Mesenchymal stem cell (in vitro differentiated cells and primary cell): ENCODE data around the gene KRT12.
"Not testable (repeated sequence)": the region's sequence is repeated elsewhere in the genome, so short reads cannot be mapped to it uniquely, and the experiment has no call there.

Source experiments
- DNase-seq: peaks from one replicate; pipeline ENCODE4 v3.0.0-alpha.2; 2013
- H2AFZ ChIP-seq: one replicate; pipeline ENCODE4 v1.6.1; 2013; ENCODE audit warnings: low read depth, mild to moderate bottlenecking, control low read depth, inconsistent platforms, low read length, moderate library complexity
- H2AK5ac ChIP-seq: 2 replicates; pipeline ENCODE4 v1.6.1; 2013; ENCODE audit warnings: low read length, moderate library complexity, mild to moderate bottlenecking, inconsistent platforms; ENCODE audit not compliant: severe bottlenecking
- H2BK120ac ChIP-seq: one replicate; pipeline ENCODE4 v1.6.1; 2013; ENCODE audit warnings: low read depth, mild to moderate bottlenecking, inconsistent platforms, low read length, moderate library complexity
- H2BK12ac ChIP-seq, 2 experiments: one replicate each; pipeline ENCODE4 v1.6.1; 2013; ENCODE audit warnings: inconsistent platforms in 2 of 2, low read length in 2 of 2, mild to moderate bottlenecking in 2 of 2, moderate library complexity in 2 of 2, control low read depth in 1 of 2
- H2BK15ac ChIP-seq: one replicate; pipeline ENCODE4 v1.6.1; 2013; ENCODE audit warnings: mild to moderate bottlenecking, low read depth, inconsistent platforms; ENCODE audit not compliant: poor library complexity, severe bottlenecking
- H2BK5ac ChIP-seq: 2 replicates; pipeline ENCODE4 v1.6.1; 2013; ENCODE audit warnings: low read depth, mild to moderate bottlenecking, low read length, control low read depth, inconsistent platforms; ENCODE audit not compliant: poor library complexity, severe bottlenecking
- H3K14ac ChIP-seq, 2 experiments: one replicate each; pipeline ENCODE4 v1.6.1; 2013; ENCODE audit warnings: inconsistent platforms in 2 of 2, low read length in 2 of 2, control low read depth in 1 of 2, mild to moderate bottlenecking in 1 of 2, moderate library complexity in 1 of 2
- H3K18ac ChIP-seq, 2 experiments: one replicate each; pipeline ENCODE4 v1.6.1; 2013; ENCODE audit warnings: inconsistent platforms in 2 of 2, low read length in 2 of 2, control low read depth in 1 of 2, low read depth in 1 of 2, mild to moderate bottlenecking in 1 of 2
- H3K23ac ChIP-seq, 2 experiments: one replicate each; pipeline ENCODE4 v1.6.1; 2013; ENCODE audit warnings: inconsistent platforms in 2 of 2, low read length in 2 of 2, mild to moderate bottlenecking in 2 of 2, moderate library complexity in 2 of 2, control low read depth in 1 of 2
- H3K27ac ChIP-seq: 2 replicates; pipeline ENCODE4 v1.5.1; 2013; ENCODE audit warnings: mild to moderate bottlenecking, moderate library complexity, low read length, control low read depth, inconsistent platforms; ENCODE audit not compliant: poor library complexity, severe bottlenecking
- H3K27me3 ChIP-seq, 2 experiments: 2 replicates each; pipeline versions ENCODE4 v1.6.1 to v1.7.0; 2013; ENCODE audit warnings: low read length in 2 of 2, mild to moderate bottlenecking in 2 of 2, moderate library complexity in 2 of 2, control low read depth in 1 of 2, inconsistent platforms in 1 of 2; ENCODE audit not compliant: control insufficient read depth in 1 of 2, insufficient read depth in 1 of 2
- H3K36me3 ChIP-seq, 2 experiments: 2 replicates each; pipeline versions ENCODE4 v1.6.1 to v1.7.0; 2013; ENCODE audit warnings: low read length in 2 of 2, control low read depth in 1 of 2, inconsistent platforms in 1 of 2, low read depth in 1 of 2, mild to moderate bottlenecking in 1 of 2; ENCODE audit not compliant: insufficient read depth in 2 of 2, control insufficient read depth in 1 of 2
- H3K4ac ChIP-seq, 2 experiments: one replicate each; pipeline ENCODE4 v1.6.1; 2013; ENCODE audit warnings: inconsistent platforms in 2 of 2, low read length in 2 of 2, mild to moderate bottlenecking in 2 of 2, moderate library complexity in 2 of 2, control low read depth in 1 of 2, low read depth in 1 of 2
- H3K4me1 ChIP-seq: 2 replicates; pipeline ENCODE4 v1.6.1; 2013; ENCODE audit warnings: low read depth, low read length, control low read depth; ENCODE audit not compliant: control insufficient read depth, insufficient read depth
- H3K4me2 ChIP-seq: 2 replicates; pipeline ENCODE4 v1.6.1; 2013; ENCODE audit warnings: low read length, mild to moderate bottlenecking, inconsistent platforms; ENCODE audit not compliant: poor library complexity, severe bottlenecking
- H3K4me3 ChIP-seq, 2 experiments: 2 replicates each; pipeline versions ENCODE4 v1.5.1 to v1.7.0; 2013; ENCODE audit warnings: low read length in 2 of 2, mild to moderate bottlenecking in 2 of 2, control low read depth in 1 of 2, low read depth in 1 of 2; ENCODE audit not compliant: insufficient read depth in 1 of 2
- H3K79me1 ChIP-seq: replicated peaks from 2 replicates; pipeline ENCODE4 v1.6.1; 2013; ENCODE audit warnings: mild to moderate bottlenecking, control low read depth, low read length, inconsistent platforms; ENCODE audit not compliant: poor library complexity, severe bottlenecking
- H3K9ac ChIP-seq: 2 replicates; pipeline ENCODE4 v1.7.0; 2013; ENCODE audit warnings: mild to moderate bottlenecking, low read length, moderate library complexity
- H3K9me3 ChIP-seq: 2 replicates; pipeline ENCODE4 v1.7.0; 2013; ENCODE audit warnings: mild to moderate bottlenecking, low read length; ENCODE audit not compliant: control insufficient read depth
- H4K8ac ChIP-seq: one replicate; pipeline ENCODE4 v1.6.1; 2013; ENCODE audit warnings: inconsistent platforms, mild to moderate bottlenecking, low read length, moderate library complexity
- H4K91ac ChIP-seq: one replicate; pipeline ENCODE4 v1.6.1; 2013; ENCODE audit warnings: mild to moderate bottlenecking, low read length, inconsistent platforms
- WGBS: methylation state at CpG from one replicate; pipeline ENCODE4 v1.1.7; 2013; ENCODE audit warnings: mixed read lengths; 5-methylcytosine and 5-hydroxymethylcytosine counted together

KRT12 gene

DNA sequence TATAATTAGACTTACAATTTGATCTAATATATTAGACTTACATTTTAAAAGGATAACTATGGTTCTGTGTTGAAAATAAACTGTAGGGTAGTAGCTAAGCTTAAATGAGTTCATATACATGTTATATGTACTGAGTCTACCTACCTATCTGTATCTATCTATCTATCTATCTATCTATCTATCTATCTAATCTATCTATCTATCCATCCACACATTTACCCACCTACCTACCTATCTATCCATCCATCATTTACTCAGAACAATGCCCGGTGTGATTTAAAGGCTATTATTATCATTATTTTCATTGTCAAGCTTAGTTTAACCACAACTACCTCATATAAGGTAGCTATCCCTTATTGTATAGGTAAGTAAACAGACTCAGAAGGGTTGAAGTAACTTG, 51.6 kb downstream of the KRT12 start:
- Histone ChIP-seq H2BK12ac (no peak overlapping the region), H3K9ac (no peak overlapping the region), H3K4ac (no peak overlapping the region), H4K8ac (no peak overlapping the region), H2AK5ac (no peak overlapping the region), H3K9me3 (no peaks in the 10 kb centered on the region), H4K91ac (no peak overlapping the region), H3K23ac (no peak overlapping the region), H3K18ac (no peak overlapping the region), H2AFZ (no peak overlapping the region), H3K36me3 (peaks cover 4 to 19% of the 10 kb centered on the region in 2 experiments), H3K4me1 (peaks cover 1% of the 10 kb centered on the region), H2BK15ac (no peak overlapping the region), H2BK5ac (no peak overlapping the region), H3K27me3 (no peaks in the 10 kb centered on the region), H2BK120ac (no peak overlapping the region), H3K4me3 (no peak overlapping the region), H3K14ac (no peak overlapping the region), H3K79me1 (peaks cover 4% of the 10 kb centered on the region), H3K4me2 (no peak overlapping the region), H3K27ac (no peak overlapping the region)
- no peak for DNase-seq
- no CpG with 5 or more reads among the region's 1 CpG for WGBS

DNA sequence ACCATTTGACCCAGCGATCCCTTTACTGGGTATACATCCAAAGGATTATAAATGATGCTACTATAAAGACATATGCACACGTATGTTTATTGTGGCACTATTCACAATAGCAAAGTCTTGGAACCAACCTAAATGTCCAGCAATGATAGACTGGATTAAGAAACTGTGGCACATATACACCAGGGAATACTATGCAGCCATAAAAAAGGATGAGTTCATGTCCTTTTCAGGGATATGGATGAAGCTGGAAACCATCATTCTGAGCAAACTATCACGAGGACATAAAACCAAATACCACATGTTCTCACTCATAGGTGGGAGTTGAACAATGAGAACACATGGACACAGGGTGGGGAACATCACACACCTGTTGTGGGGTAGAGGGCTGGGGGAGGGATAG, 52.4 kb downstream of the KRT12 start:
- not testable (repeated sequence) for H3K9ac ChIP-seq, H3K27me3 ChIP-seq, H2BK5ac ChIP-seq, DNase-seq, H2AFZ ChIP-seq, H3K4ac ChIP-seq, H3K14ac ChIP-seq, H2BK15ac ChIP-seq, H3K4me2 ChIP-seq, H4K8ac ChIP-seq, H2BK12ac ChIP-seq, H3K23ac ChIP-seq, H3K27ac ChIP-seq, H2BK120ac ChIP-seq, H2AK5ac ChIP-seq, H4K91ac ChIP-seq, H3K79me1 ChIP-seq, H3K9me3 ChIP-seq, H3K18ac ChIP-seq, H3K4me1 ChIP-seq, H3K4me3 ChIP-seq
- peaks cover 4 to 19% of the 10 kb centered on the region in 2 experiments for H3K36me3 ChIP-seq
- WGBS: 100% methylated on average over 1 of the region's 3 CpGs

DNA sequence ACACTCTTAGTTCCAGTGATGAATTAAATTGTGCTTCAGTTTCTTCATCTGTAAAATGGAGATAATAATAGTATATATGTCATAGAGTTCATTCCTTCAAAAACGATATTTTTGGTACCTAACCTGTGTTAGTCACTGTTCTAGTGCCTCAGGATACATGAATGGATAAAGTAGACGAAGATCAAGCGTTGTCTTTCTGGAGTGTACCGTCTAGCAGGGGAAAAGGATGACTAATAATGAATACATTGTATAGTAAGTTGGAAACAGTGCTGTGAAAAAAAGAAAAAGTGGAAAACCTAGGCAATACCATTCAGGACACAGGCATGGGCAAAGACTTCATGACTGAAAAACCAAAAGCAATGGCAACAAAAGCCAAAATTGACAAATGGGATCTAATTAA, 53.2 kb downstream of the KRT12 start:
- no peak overlapping the region for H2AK5ac ChIP-seq
- no peak overlapping the region for H3K18ac ChIP-seq
- H3K27ac ChIP-seq: no peak overlapping the region
- no peak overlapping the region for H2AFZ ChIP-seq
- H3K4ac ChIP-seq: no peak overlapping the region
- peaks cover 4 to 19% of the 10 kb centered on the region in 2 experiments for H3K36me3 ChIP-seq
- H3K9ac ChIP-seq: no peak overlapping the region
- DNase-seq: no peak
- H3K4me1 ChIP-seq: no peaks in the 10 kb centered on the region
- H2BK15ac ChIP-seq: no peak overlapping the region
- H3K14ac ChIP-seq: no peak overlapping the region
- peaks cover 0 to 4% of the 10 kb centered on the region in 2 experiments for H3K27me3 ChIP-seq
- no peak overlapping the region for H3K4me2 ChIP-seq
- no peak overlapping the region for H2BK12ac ChIP-seq
- H3K23ac ChIP-seq: no peak overlapping the region
- H2BK5ac ChIP-seq: no peak overlapping the region
- no peaks in the 10 kb centered on the region for H3K9me3 ChIP-seq
- H4K8ac ChIP-seq: no peak overlapping the region
- no peak overlapping the region for H4K91ac ChIP-seq
- H3K4me3 ChIP-seq: no peak overlapping the region
- H2BK120ac ChIP-seq: no peak overlapping the region
- WGBS: 66% methylated on average over 4 of the region's 4 CpGs
- peaks cover 4% of the 10 kb centered on the region for H3K79me1 ChIP-seq

DNA sequence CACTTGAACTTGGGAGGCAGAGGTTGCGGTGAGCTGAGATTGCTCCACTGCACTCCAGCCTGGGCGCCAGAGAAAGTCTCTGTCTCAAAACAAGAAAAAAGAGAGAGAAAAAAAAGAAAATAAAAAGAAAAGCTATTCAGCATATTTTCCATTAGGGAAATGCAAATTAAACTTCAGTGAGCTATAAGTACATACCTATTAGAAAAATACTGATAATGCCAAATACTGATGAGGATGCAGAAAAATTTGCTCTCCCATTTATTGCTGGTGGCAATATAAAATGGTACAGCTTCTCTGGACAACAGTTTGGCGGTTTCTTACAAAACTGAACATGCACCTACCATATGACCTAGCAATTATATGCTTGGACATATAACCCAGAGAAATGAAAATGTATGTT, 54.4 kb downstream of the KRT12 start:
- Histone ChIP-seq H3K79me1 (peaks cover 4% of the 10 kb centered on the region), H3K4me2 (no peak overlapping the region), H3K9ac (no peak overlapping the region), H3K27ac (no peak overlapping the region), H2AK5ac (no peak overlapping the region), H3K23ac (no peak overlapping the region), H2AFZ (no peak overlapping the region), H3K27me3 (peaks cover 0 to 14% of the 10 kb centered on the region in 2 experiments), H3K4ac (no peak overlapping the region), H4K91ac (no peak overlapping the region), H3K4me1 (no peaks in the 10 kb centered on the region), H4K8ac (no peak overlapping the region), H3K14ac (no peak overlapping the region), H2BK5ac (no peak overlapping the region), H2BK12ac (no peak overlapping the region), H2BK120ac (no peak overlapping the region), H3K9me3 (no peaks in the 10 kb centered on the region), H3K4me3 (no peak overlapping the region), H3K36me3 (peaks cover 4 to 14% of the 10 kb centered on the region in 2 experiments), H3K18ac (no peak overlapping the region), H2BK15ac (no peak overlapping the region)
- WGBS: 69% methylated on average over 2 of the region's 3 CpGs
- DNase-seq: no peak
